Measurements from ENCODE around the gene GRXCR2. TPM values are rescaled to one million over a fixed set of nuclear protein-coding genes. Genes with fewer than 3 reads are reported as not detected.

GRXCR2 gene
- total RNA-seq, 1 donor from 2014 or later, result not detected

- no peak for TF ChIP-seq EZH2phosphoT487 (IDR thresholded peaks at IDR 0.05)
- no peak for TF ChIP-seq EZH2 (IDR thresholded peaks at IDR 0.05)
- H4K20me1 ChIP-seq (ENCODE audit: low read depth), result no peaks in the 10 kb centered on the region
- DNase-seq (ENCODE audit: low spot score), result no peak
- no peaks in the 10 kb centered on the region for H3K79me2 ChIP-seq (ENCODE audit: low read depth)
- no peaks in the 10 kb centered on the region for H3K27me3 ChIP-seq
- no peak overlapping the region for H3K9ac ChIP-seq
- H2AFZ ChIP-seq (replicated peaks), result no peak overlapping the region
- no peaks in the 10 kb centered on the region for H3F3A ChIP-seq (ENCODE audit: low read depth)
- Mint-ChIP-seq H3K27ac (peak overlapping the region; percentile 4), H3K9me3 (no peaks in the 10 kb centered on the region), H3K4me1 (peaks cover 19% of the 10 kb centered on the region), H3K4me3 (no peak overlapping the region), H3K27me3 (ENCODE audit: insufficient read depth, low read depth) (peaks cover 6% of the 10 kb centered on the region), H3K36me3 (no peaks in the 10 kb centered on the region)
- peaks cover 16% of the 10 kb centered on the region for H3K4me1 ChIP-seq
- no peaks in the 10 kb centered on the region for H3K9me3 ChIP-seq (ENCODE audit: low read depth)
- H3K36me3 ChIP-seq, result no peaks in the 10 kb centered on the region
- H3K4me3 ChIP-seq, result no peak overlapping the region
- peak overlapping the region; percentile 8 for H3K4me2 ChIP-seq
- H3K27ac ChIP-seq, result no peak overlapping the region
Observed at GRCh38 chr5:145915970-145916638, 43.3 kb upstream of the GRXCR2 start.

GRCh38 chr5:145913701-145914100 is 40.9 kb upstream of the GRXCR2 start:
- no peaks in the 10 kb centered on the region for H4K20me1 ChIP-seq (ENCODE audit: low read depth)
- H3K9ac ChIP-seq, result no peak overlapping the region
- H3F3A ChIP-seq (ENCODE audit: low read depth), result no peaks in the 10 kb centered on the region
- peaks cover 10% of the 10 kb centered on the region for H3K4me1 ChIP-seq
- H3K27ac ChIP-seq, result no peak overlapping the region
- Mint-ChIP-seq H3K27me3 (ENCODE audit: insufficient read depth, low read depth) (peaks cover 3% of the 10 kb centered on the region), H3K36me3 (no peaks in the 10 kb centered on the region), H3K4me3 (no peak overlapping the region), H3K9me3 (no peaks in the 10 kb centered on the region), H3K4me1 (peaks cover 19% of the 10 kb centered on the region), H3K27ac (no peak overlapping the region)
- no peaks in the 10 kb centered on the region for H3K27me3 ChIP-seq
- H3K36me3 ChIP-seq, result no peaks in the 10 kb centered on the region
- H3K9me3 ChIP-seq (ENCODE audit: low read depth), result no peaks in the 10 kb centered on the region
- no peak for TF ChIP-seq EZH2phosphoT487 (IDR thresholded peaks at IDR 0.05)
- no peak for TF ChIP-seq CTCF (IDR thresholded peaks at IDR 0.05)
- TF ChIP-seq EZH2 (IDR thresholded peaks at IDR 0.05), result no peak
- H3K79me2 ChIP-seq (ENCODE audit: low read depth), result no peaks in the 10 kb centered on the region
- DNase-seq (ENCODE audit: low spot score), result no peak
- no peak overlapping the region for H2AFZ ChIP-seq (replicated peaks)
- H3K4me3 ChIP-seq, result no peak overlapping the region
- H3K4me2 ChIP-seq, result no peak overlapping the region

- no peak overlapping the region for H3K9ac ChIP-seq
- H3K4me1 Mint-ChIP-seq, result peaks cover 19% of the 10 kb centered on the region
- no peaks in the 10 kb centered on the region for H3K9me3 ChIP-seq (ENCODE audit: low read depth)
- H3K27ac ChIP-seq, result no peak overlapping the region
- H3K4me1 ChIP-seq, result peaks cover 10% of the 10 kb centered on the region
- no peak for DNase-seq (ENCODE audit: low spot score)
- no peaks in the 10 kb centered on the region for H3K36me3 Mint-ChIP-seq
- no peak overlapping the region for H3K4me2 ChIP-seq
- no peaks in the 10 kb centered on the region for H3K36me3 ChIP-seq
- no peaks in the 10 kb centered on the region for H4K20me1 ChIP-seq (ENCODE audit: low read depth)
- no peak for TF ChIP-seq EZH2 (IDR thresholded peaks at IDR 0.05)
- TF ChIP-seq CTCF (IDR thresholded peaks at IDR 0.05), result no peak
- TF ChIP-seq EZH2phosphoT487 (IDR thresholded peaks at IDR 0.05), result no peak
- no peak overlapping the region for H2AFZ ChIP-seq (replicated peaks)
- H3K9me3 Mint-ChIP-seq, result no peaks in the 10 kb centered on the region
- H3K27me3 Mint-ChIP-seq (ENCODE audit: insufficient read depth, low read depth), result peaks cover 2% of the 10 kb centered on the region
- H3K4me3 Mint-ChIP-seq, result no peak overlapping the region
- H3K27ac Mint-ChIP-seq, result no peak overlapping the region
- no peaks in the 10 kb centered on the region for H3K79me2 ChIP-seq (ENCODE audit: low read depth)
- H3F3A ChIP-seq (ENCODE audit: low read depth), result no peaks in the 10 kb centered on the region
- no peak overlapping the region for H3K4me3 ChIP-seq
- no peaks in the 10 kb centered on the region for H3K27me3 ChIP-seq
Observed at GRCh38 chr5:145912594-145912993, 39.8 kb upstream of the GRXCR2 start.

- no peak overlapping the region for H3K4me3 ChIP-seq
- no peak overlapping the region for H3K4me3 Mint-ChIP-seq
Observed at GRCh38 chr5:145912019-145912418, 39.2 kb upstream of the GRXCR2 start.

More at GRCh38 chr5:145912019-145912418, 39.2 kb upstream of the GRXCR2 start:
- no peaks in the 10 kb centered on the region for H3K36me3 Mint-ChIP-seq
- no peak overlapping the region for H3K27ac Mint-ChIP-seq
- H3K27ac ChIP-seq, result no peak overlapping the region
- no peaks in the 10 kb centered on the region for H3K27me3 ChIP-seq
- H3K9me3 Mint-ChIP-seq, result no peaks in the 10 kb centered on the region
- no peak for DNase-seq (ENCODE audit: low spot score)
- no peaks in the 10 kb centered on the region for H3K79me2 ChIP-seq (ENCODE audit: low read depth)
- no peaks in the 10 kb centered on the region for H3F3A ChIP-seq (ENCODE audit: low read depth)
- H3K27me3 Mint-ChIP-seq (ENCODE audit: insufficient read depth, low read depth), result peaks cover 2% of the 10 kb centered on the region
- H3K4me1 Mint-ChIP-seq, result peaks cover 16% of the 10 kb centered on the region
- H4K20me1 ChIP-seq (ENCODE audit: low read depth), result no peaks in the 10 kb centered on the region
- TF ChIP-seq EZH2 (IDR thresholded peaks at IDR 0.05) (no peak), EZH2phosphoT487 (IDR thresholded peaks at IDR 0.05) (no peak)
- H3K4me1 ChIP-seq, result peaks cover 10% of the 10 kb centered on the region
- no peaks in the 10 kb centered on the region for H3K9me3 ChIP-seq (ENCODE audit: low read depth)
- no peaks in the 10 kb centered on the region for H3K36me3 ChIP-seq
- no peak overlapping the region for H2AFZ ChIP-seq (replicated peaks)
- H3K9ac ChIP-seq, result no peak overlapping the region
- no peak overlapping the region for H3K4me2 ChIP-seq
